Left colon (tissue), 2 donors: Measurements from ENCODE around the gene IL12A. TPM values are rescaled to one million over a fixed set of nuclear protein-coding genes. Genes with fewer than 3 reads are reported as not detected.

ENCODE experiments used
- ATAC-seq: fragments of 200-7000 bp; cut with Tn5 transposase; one replicate; pipeline ENCODE4 v1.9.1; 2020; ENCODE audit warnings: mild to moderate bottlenecking, moderate library complexity
- DNase-seq, 2 donors: peaks; one replicate each; pipeline ENCODE4 v3.0.0-alpha.2; 2020
- intact Hi-C, 2 donors: fragments of 100-400 bp; cut with DNase I in 1 of 2; cut with micrococcal nuclease in 1 of 2; formaldehyde crosslinking; loops; one replicate each; pipeline versions ENCODE4 v1.11.2 to v1.14.0; 2022; cut with DNase I, micrococcal nuclease
- long read RNA-seq: library from polyadenylated mRNA; unstranded; transcript quantifications from one replicate; pipeline ENCODE4 v2.0.0, GENCODE V29; 2021
- total RNA-seq, 2 donors: library from RNA; stranded (reverse); fragmentation: NEBNext Ultra II Directional; extraction: Animal tissue kit (Norgen Biotek cat#: 25700); gene quantifications; one replicate each; pipeline ENCODE4 v1.2.1, GENCODE V29; 2021
- donor health status: DM: no; HTN: no; CAD: no.
- donor health status: DM: yes; HTN: yes; CAD: no.

The IL12A gene
- under 1 TPM; 0.17 to 0.67 TPM for total RNA-seq
- long read RNA-seq = 0 reads

GRCh38 chr3:159988617-159989271, at the start of gene IL12A:
IL12A (plus strand) TSS chr3:159988835.
- peak; percentile 92 for ATAC-seq
- intact Hi-C loops = no loop called here
- peak; percentile 83 to 91 for DNase-seq

GRCh38 chr3:159941038-159942000, 47.3 kb upstream of the IL12A start:
- ATAC-seq = no peak
- intact Hi-C loops = no loop called here
- DNase-seq = no peak

- intact Hi-C loops = no loop called here
- no peak for ATAC-seq
- no peak for DNase-seq
Measured at GRCh38 chr3:159944781-159945180, 43.9 kb upstream of the IL12A start.

- intact Hi-C loops = no loop called here
- DNase-seq (no peak), ATAC-seq (no peak)
Measured at GRCh38 chr3:159945930-159946329, 42.7 kb upstream of the IL12A start.

GRCh38 chr3:159947220-159947619, 41.4 kb upstream of the IL12A start:
- ATAC-seq = no peak
- intact Hi-C loops = no loop called here
- DNase-seq = no peak

GRCh38 chr3:159948429-159949144, 40.0 kb upstream of the IL12A start:
- DNase-seq (no peak), ATAC-seq (no peak)
- intact Hi-C loops = no loop called here

- DNase-seq (no peak), ATAC-seq (no peak)
- intact Hi-C loops = no loop called here
Measured at GRCh38 chr3:159950156-159950898, 38.3 kb upstream of the IL12A start.

- intact Hi-C loops = no loop called here
- DNase-seq = no peak
- ATAC-seq = no peak
Measured at GRCh38 chr3:159951540-159951939, 37.1 kb upstream of the IL12A start.

GRCh38 chr3:159953325-159954085, 35.1 kb upstream of the IL12A start:
- ATAC-seq (no peak), DNase-seq (no peak)
- intact Hi-C loops = no loop called here

GRCh38 chr3:159960188-159961148, 28.2 kb upstream of the IL12A start:
- DNase-seq (no peak), ATAC-seq (no peak)
- intact Hi-C loops = no loop called here

GRCh38 chr3:159964166-159964973, 24.3 kb upstream of the IL12A start:
- ATAC-seq (no peak), DNase-seq (no peak)
- intact Hi-C loops = no loop called here

GRCh38 chr3:159971311-159971710, 17.3 kb upstream of the IL12A start:
- ATAC-seq (no peak), DNase-seq (no peak)
- intact Hi-C loops = no loop called here

- ATAC-seq (peak; percentile 91), DNase-seq (no peak)
- intact Hi-C loops = no loop called here
Measured at GRCh38 chr3:159977295-159977694, 11.3 kb upstream of the IL12A start.

GRCh38 chr3:159978353-159978752, 10.3 kb upstream of the IL12A start:
- ATAC-seq = peak; percentile 91
- intact Hi-C loops = no loop called here
- peak; percentile 16 to 49 for DNase-seq

GRCh38 chr3:159978918-159979703, 9.5 kb upstream of the IL12A start:
- DNase-seq (no peak), ATAC-seq (no peak)
- intact Hi-C loops = no loop called here
